RWPE1 (cell line): ENCODE results near the gene TRPC6.

Experiments used
- CTCF ChIA-PET: fragments of 350-600 bp; sonication (Branson Sonifier 250); formaldehyde crosslinking; extraction: SDS; loops from one replicate; lab custom pipeline; 2021; lab: Yijun Ruan, JAX
- POLR2A ChIA-PET: fragments of 400-600 bp; formaldehyde crosslinking; extraction: SDS; loops from one replicate; lab custom pipeline; 2020; ENCODE audit warnings: antibody characterized with exemption; ENCODE audit not compliant: low non-redundant PET; lab: Yijun Ruan, JAX
- DNase-seq: peaks from one replicate; pipeline ENCODE4 v3.0.0; 2012; ENCODE audit warnings: low spot score
- H3K27ac ChIP-seq: fragments of 450-650 bp; 2 replicates; pipeline ENCODE4 v1.5.1; 2017
- CTCF ChIP-seq: fragments of 450-650 bp; conservative IDR thresholded peaks from 2 replicates; pipeline ENCODE4 v1.5.1; 2017; ENCODE audit warnings: low read depth, mild to moderate bottlenecking

The TRPC6 gene

GRCh38 chr11:101407324-101407723, 176.5 kb downstream of the TRPC6 start:
- H3K27ac ChIP-seq: no peak overlapping the region
- TF ChIP-seq CTCF: no peak
- ChIA-PET CTCF (no interaction called here), POLR2A (no interaction called here)
- DNase-seq: no peak
